HEK293T (cell line): Measurements from ENCODE around the gene IGF2BP3.

Experiments used
- BHLHE40 ChIP-seq: fragments of 450-650 bp; IDR thresholded peaks from 2 replicates; pipeline ENCODE4 v1.6.1; 2016; ENCODE audit warnings: mild to moderate bottlenecking, moderate library complexity, borderline replicate concordance
- CTBP1 ChIP-seq: fragments of 450-650 bp; IDR thresholded peaks from 2 replicates; pipeline ENCODE4 v1.6.1; 2016; ENCODE audit warnings: borderline replicate concordance
- L3MBTL2 ChIP-seq: fragments of 450-650 bp; conservative IDR thresholded peaks from 2 replicates; pipeline ENCODE4 v1.6.1; 2016; ENCODE audit warnings: mild to moderate bottlenecking
- SUZ12 ChIP-seq: fragments of 450-650 bp; IDR thresholded peaks from 2 replicates; pipeline ENCODE4 v1.6.1; 2016; ENCODE audit warnings: mild to moderate bottlenecking

DNA sequence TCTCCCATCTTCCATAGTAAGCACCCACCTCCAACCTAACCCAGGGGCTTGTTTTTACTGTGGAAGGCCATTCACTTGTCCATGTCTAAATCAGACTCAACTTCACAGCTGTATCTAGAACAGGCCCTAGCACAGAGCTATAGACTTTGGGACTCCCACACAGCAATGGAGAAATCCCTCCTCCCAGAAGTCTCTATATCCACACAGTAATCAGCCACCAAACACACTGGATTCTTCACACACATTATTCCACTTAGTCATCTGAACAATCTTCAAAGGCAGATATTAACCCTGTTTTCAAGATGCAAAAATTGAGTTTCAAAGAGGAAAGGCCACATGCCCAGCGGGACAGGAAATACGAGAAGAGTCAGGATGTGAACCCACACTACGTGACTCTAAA lies 89.3 kb downstream of the IGF2BP3 start:
- TF ChIP-seq SUZ12 (no peak), L3MBTL2 (no peak), BHLHE40 (no peak), CTBP1 (no peak)
